HG02852 (cell line): ENCODE data around the gene ELFN2.

Experiments
- ATAC-seq: cut with Tn5 transposase; IDR thresholded peaks from one replicate; pipeline ENCODE4 v1.9.1; 2021; ENCODE audit warnings: mild to moderate bottlenecking, moderate library complexity; ENCODE audit not compliant: unreplicated experiment

The ELFN2 gene

GRCh38 chr22:37427711-37428635, 694 bp upstream of the ELFN2 start:
- no peak for ATAC-seq

- no peak for ATAC-seq
These were observed 559 bp downstream of the ELFN2 start for GRCh38 chr22:37426706-37427134.

- no peak for ATAC-seq
These were observed 1.2 kb downstream of the ELFN2 start for GRCh38 chr22:37425800-37426705.

GRCh38 chr22:37425369-37425768, 1.9 kb downstream of the ELFN2 start:
- no peak for ATAC-seq

GRCh38 chr22:37423283-37423682, 4.0 kb downstream of the ELFN2 start:
- ATAC-seq: no peak

GRCh38 chr22:37421468-37421877, 5.8 kb downstream of the ELFN2 start:
- ATAC-seq: no peak

GRCh38 chr22:37420686-37421467, 6.4 kb downstream of the ELFN2 start:
- ATAC-seq: no peak

- no peak for ATAC-seq
These were observed 7.2 kb downstream of the ELFN2 start for GRCh38 chr22:37419969-37420685.

GRCh38 chr22:37419370-37419968, 7.8 kb downstream of the ELFN2 start:
- no peak for ATAC-seq

- ATAC-seq: no peak
These were observed 8.5 kb downstream of the ELFN2 start for GRCh38 chr22:37418627-37419369.

GRCh38 chr22:37417677-37418348, 9.5 kb downstream of the ELFN2 start:
- no peak for ATAC-seq

GRCh38 chr22:37417264-37417663, 10.0 kb downstream of the ELFN2 start:
- ATAC-seq: no peak

- no peak for ATAC-seq
These were observed 10.5 kb downstream of the ELFN2 start for GRCh38 chr22:37416827-37417226.

- ATAC-seq: no peak
These were observed 10.9 kb downstream of the ELFN2 start for GRCh38 chr22:37416389-37416788.

GRCh38 chr22:37415210-37415609, 12.1 kb downstream of the ELFN2 start:
- ATAC-seq: no peak

GRCh38 chr22:37414288-37414687, 13.0 kb downstream of the ELFN2 start:
- no peak for ATAC-seq

GRCh38 chr22:37413546-37413945, 13.7 kb downstream of the ELFN2 start:
- no peak for ATAC-seq

GRCh38 chr22:37412495-37413250, 14.6 kb downstream of the ELFN2 start:
- no peak for ATAC-seq
